Psoas muscle (tissue), 8 donors: Measurements from ENCODE around the gene HASPIN. TPM values are rescaled to one million over a fixed set of nuclear protein-coding genes. Genes with fewer than 3 reads are reported as not detected.

Experiments
- ATAC-seq, 4 donors: fragments of 200-7000 bp; cut with Tn5 transposase; one replicate each; pipeline ENCODE4 v1.9.1; 2020; ENCODE audit warnings: moderate library complexity in 3 of 4, mild to moderate bottlenecking in 2 of 4
- DNase-seq, 2 donors: peaks; one replicate each; pipeline ENCODE4 v3.0.0-alpha.2; 2020
- H3K27ac ChIP-seq: fragments of 200-600 bp; one replicate; pipeline ENCODE4 v1.8.0; 2022
- H3K27me3 ChIP-seq, 3 donors: fragments of 200-600 bp in 1 of 3; one replicate each; pipeline versions ENCODE4 v1.6.1 to v1.8.0; 2013 to 2022; ENCODE audit warnings: low read length in 2 of 3, mild to moderate bottlenecking in 2 of 3, moderate library complexity in 1 of 3; ENCODE audit not compliant: insufficient read depth in 3 of 3
- H3K36me3 ChIP-seq, 2 donors: fragments of 200-600 bp in 1 of 2; one replicate each; pipeline versions ENCODE4 v1.6.1 to v1.8.0; 2013 to 2022; ENCODE audit warnings: low read depth in 1 of 2, mild to moderate bottlenecking in 1 of 2, moderate library complexity in 1 of 2; ENCODE audit not compliant: insufficient read depth in 1 of 2
- H3K4me1 ChIP-seq: fragments of 200-600 bp; one replicate; pipeline ENCODE4 v1.8.0; 2022
- H3K4me3 ChIP-seq: fragments of 200-600 bp; one replicate; pipeline ENCODE4 v1.8.0; 2022; ENCODE audit warnings: mild to moderate bottlenecking
- H3K9me3 ChIP-seq: fragments of 200-600 bp; one replicate; pipeline ENCODE4 v1.8.0; 2022
- CTCF ChIP-seq: fragments of 200-600 bp; IDR thresholded peaks from one replicate; pipeline ENCODE4 v1.8.0; 2022; ENCODE audit warnings: antibody characterized with exemption
- WGBS, 3 donors: extraction: QIAGEN DNeasy Blood & Tissue Kit; methylation state at CpG; one replicate each; pipeline versions ENCODE4 v1.1.6 to v1.1.7; 2013; 5-methylcytosine and 5-hydroxymethylcytosine counted together
- intact Hi-C, 2 donors: fragments of 100-400 bp; cut with DNase I; formaldehyde crosslinking; loops; one replicate each; pipeline versions ENCODE4 v1.11.0 to v1.14.2; 2022
- polyA plus RNA-seq, 3 donors: library from polyadenylated mRNA; stranded (reverse); fragments of 200-250 nt; gene quantifications; one replicate each; pipeline ENCODE4 v1.2.3, GENCODE V29; 2013
- total RNA-seq, 4 donors: library from RNA; stranded (reverse); fragmentation: NEBNext Ultra II Directional in 2 of 4; extraction: Animal tissue kit (Norgen Biotek cat#: 25700) in 2 of 4; gene quantifications; one replicate each; pipeline versions ENCODE4 v1.2.1 to v1.2.4, GENCODE V29; 2021 to 2023
- donor health status: healthy with polysubstance abuse.
- donor health status: DM: no; HTN: no; CAD: no; lungs with moderate emphysema.
- donor health status: Bipolar disorder and iron deficiency.
- donor health status: healthy.
- donor health status: DM: yes; HTN: yes; CAD: no.
- donor health status: DM: no; HTN: no; CAD: no.
- donor health status: DM: no; HTN: no; CAD: no.
- donor health status: DM: yes; HTN: yes; CAD: no.

The HASPIN gene
- total and polyA plus RNA-seq, 7 donors = 0.15 to 2.7 (median 1.1) TPM

DNA sequence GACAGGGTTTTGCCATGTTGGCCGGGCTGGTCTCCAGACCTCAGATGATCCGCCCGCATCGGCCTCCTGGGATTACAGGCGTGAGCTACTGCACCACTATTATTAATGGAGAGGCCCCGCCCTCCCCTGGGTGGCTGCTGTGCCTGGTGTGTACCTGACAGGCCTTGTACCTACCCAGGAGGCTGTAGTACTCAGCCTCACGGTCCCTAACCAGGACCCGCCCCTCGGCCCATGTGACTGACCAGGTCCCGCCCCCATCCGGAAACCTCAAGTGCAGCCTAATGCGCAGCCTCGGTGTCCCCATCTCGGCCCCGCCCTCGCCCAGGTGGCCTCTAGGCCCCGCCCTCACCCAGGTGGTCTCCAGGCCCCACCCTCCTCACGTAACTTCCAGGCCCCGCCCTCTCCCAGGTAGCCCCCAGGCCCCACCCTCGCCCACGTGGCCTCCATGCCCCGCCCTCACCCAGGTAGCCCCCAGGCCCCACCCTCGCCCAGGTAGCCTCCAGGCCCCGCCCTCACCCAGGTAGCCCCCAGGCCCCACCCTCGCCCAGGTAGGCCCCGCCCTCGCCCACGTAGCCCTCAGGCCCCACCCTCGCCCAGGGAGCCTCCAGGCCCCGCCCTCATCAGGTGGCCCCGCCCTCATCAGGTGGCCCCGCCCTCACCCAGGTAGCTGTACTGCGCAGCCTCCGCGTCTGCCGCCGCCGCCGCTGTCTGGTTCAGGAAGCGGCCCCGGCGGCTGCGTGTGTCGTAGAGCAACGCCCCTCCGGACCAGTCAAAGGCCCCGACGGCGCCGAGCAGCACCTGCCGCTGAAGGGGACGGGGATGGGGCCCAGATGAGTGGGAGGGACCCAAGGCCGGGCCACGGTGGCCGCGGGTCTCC is 31.0 kb downstream of the HASPIN start:
- intact Hi-C loops = no loop called here
- 6 to 8% (median 7%) methylated on average over 35 to 56 of the region's 56 CpGs for WGBS, 3 donors

DNA sequence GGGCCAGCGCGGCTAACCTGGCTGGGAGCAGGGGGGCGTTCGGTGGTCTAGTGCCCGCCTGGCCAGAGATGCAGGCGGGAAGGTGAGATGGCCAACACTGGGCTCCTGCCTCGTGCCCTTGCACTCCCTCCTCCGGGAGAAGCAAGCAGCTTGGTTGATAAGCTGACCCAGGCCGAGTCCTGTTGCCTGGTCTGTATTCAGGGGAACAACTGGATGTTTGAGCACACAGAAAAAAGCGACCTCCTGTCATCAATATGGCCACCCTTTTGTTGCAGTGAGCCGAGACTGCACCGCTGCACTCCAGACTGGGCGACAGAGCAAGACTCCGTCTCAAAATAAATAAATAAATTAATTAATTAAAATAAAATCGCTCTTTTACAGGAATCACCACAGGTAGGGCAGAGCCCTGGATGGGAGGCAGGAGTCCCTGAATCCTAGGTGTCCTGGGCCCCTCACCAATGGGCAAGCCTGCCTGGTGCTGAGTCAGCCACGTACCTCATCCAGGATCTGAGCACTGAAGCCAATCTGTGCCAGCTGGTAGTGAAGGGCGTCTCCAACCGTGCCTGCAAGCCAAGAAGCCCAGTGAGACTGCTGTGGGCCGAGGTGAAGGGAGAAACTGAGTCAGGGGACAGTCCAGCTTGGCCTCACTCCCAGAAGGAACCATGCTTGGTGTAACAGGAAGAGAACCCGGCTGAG is 31.8 kb downstream of the HASPIN start:
- DNase-seq (no peak), ATAC-seq (no peak)
- Histone ChIP-seq H3K4me3 (no peak overlapping the region), H3K4me1 (no peaks in the 10 kb centered on the region), H3K36me3 (no peaks in the 10 kb centered on the region), H3K9me3 (no peaks in the 10 kb centered on the region), H3K27me3 (peaks cover 0 to 20% (median 13%) of the 10 kb centered on the region in 3 donors), H3K27ac (no peak overlapping the region)
- TF ChIP-seq CTCF = no peak
- intact Hi-C loops = no loop called here
- WGBS, 3 donors = 49 to 53% (median 50%) methylated on average over 20 of the region's 20 CpGs

More for the DNA sequence above, 31.0 kb downstream of the HASPIN start:
- Histone ChIP-seq H3K27ac (no peak overlapping the region), H3K4me3 (no peak overlapping the region), H3K4me1 (no peaks in the 10 kb centered on the region), H3K27me3 (peaks cover 0 to 20% (median 13%) of the 10 kb centered on the region in 3 donors), H3K36me3 (no peaks in the 10 kb centered on the region), H3K9me3 (no peaks in the 10 kb centered on the region)
- TF ChIP-seq CTCF = no peak
- DNase-seq (no peak), ATAC-seq (peak; percentile 20 to 47 (median 26))

DNA sequence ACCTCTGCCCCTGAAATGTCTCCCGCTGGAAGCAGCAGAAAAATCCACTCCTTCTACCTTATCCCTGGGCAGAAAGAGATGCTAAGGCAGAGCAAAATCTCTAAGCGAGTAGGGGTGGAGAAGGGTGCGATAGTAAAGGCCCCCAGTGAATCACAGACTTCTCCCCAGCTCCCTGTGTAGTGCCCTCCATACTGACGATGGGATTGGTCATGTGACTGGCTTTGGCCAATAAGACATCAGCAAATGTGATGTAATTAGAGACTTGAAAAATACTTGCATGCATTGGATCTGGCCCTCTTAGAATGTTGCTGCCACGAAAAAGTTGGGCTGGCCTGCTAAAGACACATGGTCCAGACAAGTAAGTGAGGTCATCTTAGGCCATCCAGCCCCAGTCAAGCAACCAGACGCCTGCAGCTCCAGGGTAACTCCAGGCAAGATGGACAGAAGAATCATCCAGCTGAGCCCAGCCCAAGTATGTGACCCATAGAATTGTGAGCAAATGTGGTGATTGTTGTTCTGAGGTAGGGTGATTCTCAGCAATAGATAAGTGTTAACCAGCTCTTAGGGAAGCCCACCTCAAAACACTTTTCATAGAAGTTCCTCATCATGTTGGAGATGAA is 36.0 kb downstream of the HASPIN start:
- H3K27me3 ChIP-seq = peaks cover 0 to 7% (median 6%) of the 10 kb centered on the region in 3 donors
- no peaks in the 10 kb centered on the region for H3K9me3 ChIP-seq
- no peak for ATAC-seq
- no peak overlapping the region for H3K27ac ChIP-seq
- DNase-seq = no peak
- intact Hi-C loops = no loop called here
- 75 to 81% (median 79%) methylated on average over 6 of the region's 6 CpGs for WGBS, 3 donors
- H3K4me1 ChIP-seq = no peaks in the 10 kb centered on the region
- H3K36me3 ChIP-seq = no peaks in the 10 kb centered on the region
- no peak overlapping the region for H3K4me3 ChIP-seq
- no peak for TF ChIP-seq CTCF

DNA sequence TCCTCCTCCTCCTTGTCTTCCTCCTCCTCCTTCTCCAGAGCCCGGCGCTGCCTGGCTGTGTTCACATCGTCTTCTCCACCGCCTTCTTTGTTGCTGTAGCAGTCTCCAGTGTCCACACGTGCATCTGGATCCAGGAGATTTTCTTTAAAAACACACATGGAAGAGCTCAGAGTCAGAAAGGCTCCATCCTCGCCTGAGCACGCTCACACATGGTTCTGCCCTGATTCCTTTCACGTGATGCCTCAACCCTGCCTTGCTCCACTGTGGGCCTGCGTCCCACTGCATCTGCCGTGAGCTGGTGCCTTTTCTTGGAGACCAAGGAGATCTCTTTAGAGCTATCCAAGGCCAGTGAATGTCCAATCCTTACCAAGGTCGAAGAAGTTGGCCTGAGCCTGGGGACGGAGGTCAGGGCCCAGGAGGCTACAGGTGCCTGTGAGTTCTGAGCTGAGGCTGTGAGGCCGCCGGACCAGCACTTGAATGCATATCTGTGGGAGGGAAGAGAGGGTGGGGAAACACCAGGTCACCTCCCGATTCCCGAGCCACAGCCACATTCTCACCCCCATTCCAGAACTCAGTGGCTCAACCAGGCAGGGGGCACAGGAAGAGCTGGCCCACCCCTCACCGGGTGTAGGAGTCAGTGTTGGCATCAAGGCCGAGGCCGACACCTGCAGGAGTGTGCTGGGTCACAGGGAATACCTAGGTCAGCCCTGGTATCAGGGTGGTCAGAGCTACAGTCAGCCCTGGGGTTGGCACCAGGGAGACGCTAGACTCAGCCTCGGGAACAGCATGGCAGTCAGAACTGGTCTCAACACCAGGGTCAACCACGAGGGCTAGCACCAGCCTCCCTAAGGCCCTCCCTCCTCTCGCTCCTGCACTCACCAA is 37.6 kb downstream of the HASPIN start:
- DNase-seq = no peak
- no peak overlapping the region for H3K27ac ChIP-seq
- TF ChIP-seq CTCF = no peak
- H3K36me3 ChIP-seq = no peaks in the 10 kb centered on the region
- WGBS, 3 donors = 76 to 84% (median 79%) methylated on average over 23 of the region's 23 CpGs
- H3K9me3 ChIP-seq = no peaks in the 10 kb centered on the region
- peaks cover 0 to 3% (median 0%) of the 10 kb centered on the region in 3 donors for H3K27me3 ChIP-seq
- no peak overlapping the region for H3K4me3 ChIP-seq
- intact Hi-C loops = no loop called here
- no peaks in the 10 kb centered on the region for H3K4me1 ChIP-seq
- ATAC-seq = no peak
